GM12865 (cell line): ENCODE data around the gene ARFGEF3.

Experiments
- DNase-seq: peaks from one replicate; pipeline ENCODE4 v3.0.0; 2010; ENCODE audit warnings: low read depth
- H3K4me3 ChIP-seq: 2 replicates; pipeline ENCODE4 v1.5.1; 2011; ENCODE audit warnings: mild to moderate bottlenecking, low read depth, low read length, control low read depth
- TF ChIP-seq, protein P1 (sequence below): IDR thresholded peaks from 2 replicates; pipeline ENCODE4 v1.5.1; 2011; ENCODE audit warnings: low read length, control low read depth, low read depth, inconsistent platforms; ENCODE audit not compliant: insufficient read depth; ENCODE audit errors: missing control alignments

ARFGEF3 gene

DNA sequence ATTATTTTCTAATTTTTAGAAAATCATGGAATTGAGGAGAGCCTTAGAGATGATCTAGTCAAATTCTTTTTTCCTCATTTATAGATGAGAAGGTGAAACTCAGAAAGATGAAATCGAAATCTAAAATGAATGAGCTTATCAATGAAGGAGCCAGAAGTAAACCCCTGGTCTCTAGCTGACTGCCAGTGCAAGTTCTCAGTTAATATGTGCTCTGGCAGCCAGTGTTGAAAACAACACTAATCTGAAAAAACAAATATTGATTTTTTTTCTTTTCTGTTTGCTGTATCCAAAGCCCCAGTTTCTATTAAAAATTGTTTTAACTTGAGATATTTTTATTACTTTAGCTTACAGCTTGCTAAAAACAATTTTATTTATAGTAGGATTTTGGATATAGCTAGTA is 78.0 kb downstream of the ARFGEF3 start:
- DNase-seq = no peak
- TF ChIP-seq, protein P1, sequence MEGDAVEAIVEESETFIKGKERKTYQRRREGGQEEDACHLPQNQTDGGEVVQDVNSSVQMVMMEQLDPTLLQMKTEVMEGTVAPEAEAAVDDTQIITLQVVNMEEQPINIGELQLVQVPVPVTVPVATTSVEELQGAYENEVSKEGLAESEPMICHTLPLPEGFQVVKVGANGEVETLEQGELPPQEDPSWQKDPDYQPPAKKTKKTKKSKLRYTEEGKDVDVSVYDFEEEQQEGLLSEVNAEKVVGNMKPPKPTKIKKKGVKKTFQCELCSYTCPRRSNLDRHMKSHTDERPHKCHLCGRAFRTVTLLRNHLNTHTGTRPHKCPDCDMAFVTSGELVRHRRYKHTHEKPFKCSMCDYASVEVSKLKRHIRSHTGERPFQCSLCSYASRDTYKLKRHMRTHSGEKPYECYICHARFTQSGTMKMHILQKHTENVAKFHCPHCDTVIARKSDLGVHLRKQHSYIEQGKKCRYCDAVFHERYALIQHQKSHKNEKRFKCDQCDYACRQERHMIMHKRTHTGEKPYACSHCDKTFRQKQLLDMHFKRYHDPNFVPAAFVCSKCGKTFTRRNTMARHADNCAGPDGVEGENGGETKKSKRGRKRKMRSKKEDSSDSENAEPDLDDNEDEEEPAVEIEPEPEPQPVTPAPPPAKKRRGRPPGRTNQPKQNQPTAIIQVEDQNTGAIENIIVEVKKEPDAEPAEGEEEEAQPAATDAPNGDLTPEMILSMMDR = no peak

DNA sequence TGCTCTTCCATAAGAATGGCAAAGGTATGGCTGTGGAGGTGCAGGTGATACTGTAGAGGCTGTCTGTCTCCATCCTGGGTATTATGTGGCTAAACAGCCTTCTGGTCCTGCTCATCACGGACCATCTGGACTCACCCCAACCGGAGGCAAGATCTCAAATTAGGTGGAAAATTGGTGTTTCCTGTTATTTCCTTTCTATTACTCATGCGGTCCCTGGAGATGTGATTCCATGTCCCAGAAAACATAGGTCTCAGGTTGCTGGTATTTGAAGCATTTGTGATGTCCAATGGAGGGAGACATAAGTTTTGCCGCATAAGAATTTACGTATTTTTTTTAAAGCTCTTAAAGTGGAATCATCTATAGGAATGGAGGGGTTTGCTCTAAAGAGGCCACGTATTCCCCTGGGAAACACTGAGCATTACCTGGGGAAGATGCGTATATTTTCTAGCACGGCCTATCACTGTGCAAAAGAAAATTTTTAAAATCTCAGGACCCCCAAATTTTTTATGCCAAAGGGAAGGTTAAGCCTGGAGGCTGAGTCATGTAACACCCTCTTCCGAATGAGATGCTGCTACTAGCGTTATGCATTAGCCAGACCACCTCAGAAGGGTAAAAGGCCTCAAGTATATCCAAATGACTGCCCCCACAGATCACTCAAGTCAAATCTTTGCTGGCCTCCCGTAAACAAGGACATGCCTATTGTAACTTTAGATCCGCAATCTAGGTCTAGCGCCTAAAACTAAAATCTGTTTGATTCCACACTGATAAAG is 78.9 kb downstream of the ARFGEF3 start:
- DNase-seq = no peak
- H3K4me3 ChIP-seq = no peak overlapping the region
- TF ChIP-seq, protein P1 = no peak

More for the DNA sequence above, 78.0 kb downstream of the ARFGEF3 start:
- H3K4me3 ChIP-seq = no peak overlapping the region

DNA sequence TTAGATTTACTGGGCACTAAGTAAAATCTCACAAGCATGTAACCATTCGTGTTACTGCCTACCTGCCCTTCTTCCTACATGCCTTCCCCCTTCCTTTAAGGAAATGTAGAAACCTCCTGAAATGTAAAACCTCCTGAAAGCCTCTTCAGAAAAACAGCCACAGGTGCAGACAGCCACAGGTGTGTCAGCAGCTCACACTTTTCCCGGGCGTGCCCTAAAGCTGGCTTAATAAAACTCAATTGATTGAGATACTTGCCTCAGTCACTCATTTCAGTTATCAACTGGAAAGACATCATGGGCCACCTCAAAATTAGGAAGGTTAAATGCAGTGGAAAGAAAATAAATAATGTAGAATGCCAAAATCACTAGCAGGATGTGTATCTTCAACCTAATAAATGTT is 79.6 kb downstream of the ARFGEF3 start:
- DNase-seq = no peak
- no peak overlapping the region for H3K4me3 ChIP-seq
- TF ChIP-seq, protein P1 = no peak

DNA sequence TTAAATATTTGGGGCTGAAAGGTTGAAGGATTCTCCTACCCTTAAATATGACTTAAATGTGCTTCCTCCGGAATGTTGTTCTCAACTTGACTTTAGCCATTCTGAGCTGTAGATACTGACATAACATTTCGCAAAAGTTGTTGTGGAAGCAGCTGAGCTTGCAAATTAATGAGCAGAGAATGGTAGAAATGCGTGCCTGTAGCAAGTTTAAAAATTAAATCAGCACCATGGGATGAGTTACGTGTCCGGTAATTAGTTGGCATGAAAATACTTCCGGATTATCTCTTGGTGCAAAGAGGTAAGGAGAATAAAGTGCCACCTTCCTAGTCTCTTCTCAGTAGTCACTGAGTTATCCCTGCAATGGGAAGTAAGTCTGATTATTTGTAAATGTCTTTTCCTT is 80.2 kb downstream of the ARFGEF3 start:
- TF ChIP-seq, protein P1 = no peak
- H3K4me3 ChIP-seq = no peak overlapping the region
- DNase-seq = no peak

DNA sequence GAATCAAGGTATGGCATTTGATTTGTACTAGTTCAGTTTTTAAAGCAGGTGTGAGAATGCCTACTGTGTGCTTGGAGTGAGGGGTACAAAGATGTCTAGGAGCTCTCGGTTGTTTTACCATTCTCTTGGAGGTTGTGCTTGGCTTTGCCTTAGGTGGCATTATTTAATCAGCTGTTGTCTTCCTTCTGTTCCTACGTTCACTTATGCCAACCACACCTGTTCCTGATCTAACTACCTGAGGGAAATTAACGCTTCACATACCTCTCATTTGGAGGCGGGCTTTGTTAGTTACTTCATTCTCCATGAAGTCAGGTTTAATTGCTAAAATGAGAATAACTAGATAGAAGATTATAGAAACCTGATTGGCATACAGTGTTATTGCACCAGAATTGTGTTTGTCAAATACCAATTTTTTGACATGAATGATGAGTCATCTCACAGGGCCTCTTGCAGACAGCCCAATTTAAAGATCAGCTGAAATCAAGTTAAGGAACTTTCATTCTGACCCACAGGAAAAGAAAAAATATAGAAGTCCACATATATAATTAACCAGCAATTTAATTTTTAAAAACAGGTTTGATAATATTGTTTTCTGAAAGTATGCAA is 81.4 kb downstream of the ARFGEF3 start:
- TF ChIP-seq, protein P1 = no peak
- no peak overlapping the region for H3K4me3 ChIP-seq
- DNase-seq = no peak

DNA sequence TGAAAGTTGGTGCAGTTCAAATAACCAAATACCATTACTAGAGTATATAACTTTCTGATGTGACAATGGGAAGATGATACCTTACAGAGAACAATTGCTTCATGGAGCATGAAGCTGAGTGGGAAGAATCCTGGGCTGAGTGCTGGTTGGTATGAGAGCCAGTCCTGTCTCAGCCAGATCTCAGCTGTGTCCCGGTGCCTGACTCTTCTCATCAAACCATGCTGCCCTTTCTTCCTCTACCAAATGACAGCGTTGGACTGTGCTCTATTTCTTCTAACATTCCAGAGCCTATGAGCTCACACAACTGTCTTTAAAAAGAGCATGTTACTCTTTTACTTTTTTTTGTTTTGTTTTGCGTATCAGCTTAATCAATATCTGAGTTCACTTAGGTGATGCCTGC is 84.0 kb downstream of the ARFGEF3 start:
- no peak for DNase-seq
- no peak overlapping the region for H3K4me3 ChIP-seq
- TF ChIP-seq, protein P1 = no peak
